NCI-H1930 (cell line): ENCODE measurements around the gene CCDC124.

Experiments
- DNase-seq, 2 experiments: peaks; one replicate each; lab custom pipeline; 2025; lab: John Stamatoyannopoulos, UW

Gene CCDC124

GRCh38 chr19:17953869-17954268 is 21.1 kb downstream of the CCDC124 start:
- DNase-seq: no peak

GRCh38 chr19:17954401-17954800 is 21.6 kb downstream of the CCDC124 start:
- DNase-seq: no peak

- DNase-seq: no peak
Observed at GRCh38 chr19:17957149-17957849, 24.5 kb downstream of the CCDC124 start.

GRCh38 chr19:17957885-17958284 is 25.1 kb downstream of the CCDC124 start:
- DNase-seq: no peak

- no peak for DNase-seq
Observed at GRCh38 chr19:17963936-17964691, 31.3 kb downstream of the CCDC124 start.

- DNase-seq: no peak
Observed at GRCh38 chr19:17965370-17966128, 32.7 kb downstream of the CCDC124 start.

GRCh38 chr19:17966129-17966483 is 33.3 kb downstream of the CCDC124 start:
- DNase-seq: no peak

GRCh38 chr19:17966550-17967256 is 33.9 kb downstream of the CCDC124 start, which contains the start of gene KCNN1:
KCNN1 (plus strand) TSS chr19:17967107; CDS start chr19:17973889, 6,782 bp downstream.
- no peak for DNase-seq

GRCh38 chr19:17967257-17968051 is 34.6 kb downstream of the CCDC124 start:
- no peak for DNase-seq

GRCh38 chr19:17968362-17968761 is 35.5 kb downstream of the CCDC124 start:
- DNase-seq: no peak

GRCh38 chr19:17969096-17969792 is 36.4 kb downstream of the CCDC124 start:
- DNase-seq: no peak

GRCh38 chr19:17972230-17972629 is 39.4 kb downstream of the CCDC124 start:
- DNase-seq: no peak

- no peak for DNase-seq
Observed at GRCh38 chr19:17973759-17974158, 40.9 kb downstream of the CCDC124 start.

GRCh38 chr19:17974551-17974950 is 41.7 kb downstream of the CCDC124 start:
- DNase-seq: no peak

- DNase-seq: no peak
Observed at GRCh38 chr19:17975032-17975431, 42.2 kb downstream of the CCDC124 start.

GRCh38 chr19:17977021-17977420 is 44.2 kb downstream of the CCDC124 start:
- no peak for DNase-seq

GRCh38 chr19:17977488-17977887 is 44.7 kb downstream of the CCDC124 start:
- no peak for DNase-seq

- DNase-seq: no peak
Observed at GRCh38 chr19:17981611-17982010, 48.8 kb downstream of the CCDC124 start.

GRCh38 chr19:17982430-17982829 is 49.6 kb downstream of the CCDC124 start:
- no peak for DNase-seq

GRCh38 chr19:17985037-17985818 is 52.4 kb downstream of the CCDC124 start:
- no peak for DNase-seq
